Tibial nerve (tissue), 3 donors: ENCODE measurements around the gene CLDN10.

Experiments used
- POLR2A ChIP-seq, 2 donors: fragments of 450-650 bp; IDR thresholded peaks; one replicate each; pipeline ENCODE4 v1.6.1; 2017; ENCODE audit warnings: antibody characterized with exemption in 2 of 2, mild to moderate bottlenecking in 2 of 2, moderate library complexity in 2 of 2
- TF ChIP-seq, protein P1 (sequence below), 5 experiments: fragments of 200-600 bp in 3 of 5; fragments of 450-650 bp in 2 of 5; sonication (generic) in 3 of 5; IDR thresholded peaks; one replicate each; pipeline ENCODE4 v1.5.1; 2016 to 2019; ENCODE audit warnings: antibody characterized with exemption in 5 of 5, mild to moderate bottlenecking in 3 of 5, moderate library complexity in 2 of 5

- TF ChIP-seq, protein P1, sequence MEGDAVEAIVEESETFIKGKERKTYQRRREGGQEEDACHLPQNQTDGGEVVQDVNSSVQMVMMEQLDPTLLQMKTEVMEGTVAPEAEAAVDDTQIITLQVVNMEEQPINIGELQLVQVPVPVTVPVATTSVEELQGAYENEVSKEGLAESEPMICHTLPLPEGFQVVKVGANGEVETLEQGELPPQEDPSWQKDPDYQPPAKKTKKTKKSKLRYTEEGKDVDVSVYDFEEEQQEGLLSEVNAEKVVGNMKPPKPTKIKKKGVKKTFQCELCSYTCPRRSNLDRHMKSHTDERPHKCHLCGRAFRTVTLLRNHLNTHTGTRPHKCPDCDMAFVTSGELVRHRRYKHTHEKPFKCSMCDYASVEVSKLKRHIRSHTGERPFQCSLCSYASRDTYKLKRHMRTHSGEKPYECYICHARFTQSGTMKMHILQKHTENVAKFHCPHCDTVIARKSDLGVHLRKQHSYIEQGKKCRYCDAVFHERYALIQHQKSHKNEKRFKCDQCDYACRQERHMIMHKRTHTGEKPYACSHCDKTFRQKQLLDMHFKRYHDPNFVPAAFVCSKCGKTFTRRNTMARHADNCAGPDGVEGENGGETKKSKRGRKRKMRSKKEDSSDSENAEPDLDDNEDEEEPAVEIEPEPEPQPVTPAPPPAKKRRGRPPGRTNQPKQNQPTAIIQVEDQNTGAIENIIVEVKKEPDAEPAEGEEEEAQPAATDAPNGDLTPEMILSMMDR (IDR thresholded peaks at IDR 0.05): no peak
- no peak for TF ChIP-seq POLR2A (IDR thresholded peaks at IDR 0.05)
These were observed 62.2 kb downstream of the CLDN10 start for GRCh38 chr13:95614641-95615245.
